ENCODE measurements around the gene ZMIZ2.
"Not testable (repeated sequence)": the region's sequence is repeated elsewhere in the genome, so short reads cannot be mapped to it uniquely, and the experiment has no call there.

Gene ZMIZ2

GRCh38 chr7:44775383-44776107, 26.9 kb downstream of the ZMIZ2 start:
- no peak for DNase-seq

GRCh38 chr7:44776211-44776610, 27.6 kb downstream of the ZMIZ2 start:
- no peak for DNase-seq

GRCh38 chr7:44782460-44782859, 33.8 kb downstream of the ZMIZ2 start:
- DNase-seq, result no peak

GRCh38 chr7:44783407-44783806, 34.8 kb downstream of the ZMIZ2 start:
- DNase-seq, result no peak

GRCh38 chr7:44784364-44784763, 35.7 kb downstream of the ZMIZ2 start:
- no peak for DNase-seq

- DNase-seq, result not testable (repeated sequence)
These were observed 36.6 kb downstream of the ZMIZ2 start for GRCh38 chr7:44785218-44785617.

GRCh38 chr7:44787041-44787440, 38.4 kb downstream of the ZMIZ2 start:
- no peak for DNase-seq

GRCh38 chr7:44787762-44788161, 39.1 kb downstream of the ZMIZ2 start:
- DNase-seq, result no peak

- DNase-seq, result no peak
These were observed 41.3 kb downstream of the ZMIZ2 start for GRCh38 chr7:44789990-44790389.

- no peak for DNase-seq
These were observed 42.9 kb downstream of the ZMIZ2 start for GRCh38 chr7:44791278-44792219.

GRCh38 chr7:44793919-44794318, 45.3 kb downstream of the ZMIZ2 start:
- no peak for DNase-seq

- no peak for DNase-seq
These were observed 45.7 kb downstream of the ZMIZ2 start for GRCh38 chr7:44794331-44794730.

- DNase-seq, result peak; percentile 88 to 90
These were observed 47.4 kb downstream of the ZMIZ2 start for GRCh38 chr7:44796034-44796503.

- peak; percentile 98 for DNase-seq
These were observed 48.1 kb downstream of the ZMIZ2 start, which contains the start of gene PPIA for GRCh38 chr7:44796504-44797328. TSS of gene PPIA (plus strand) at chr7:44796681. CDS start at chr7:44796725, 44 bp downstream.

- peak; percentile 75 to 77 for DNase-seq
These were observed 48.9 kb downstream of the ZMIZ2 start for GRCh38 chr7:44797329-44798258.

GRCh38 chr7:44798649-44799305, 50.1 kb downstream of the ZMIZ2 start:
- no peak for DNase-seq

GRCh38 chr7:44799939-44800338, 51.3 kb downstream of the ZMIZ2 start:
- no peak for DNase-seq

GRCh38 chr7:44801890-44802289, 53.2 kb downstream of the ZMIZ2 start:
- DNase-seq, result no peak

GRCh38 chr7:44802418-44803025, 53.9 kb downstream of the ZMIZ2 start:
- no peak for DNase-seq

GRCh38 chr7:44803828-44804519, 55.3 kb downstream of the ZMIZ2 start:
- not testable (repeated sequence) for DNase-seq
